ENCODE data around the gene ARHGAP32.
"Not testable (repeated sequence)": the region's sequence is repeated elsewhere in the genome, so short reads cannot be mapped to it uniquely, and the experiment has no call there.

ARHGAP32 gene

GRCh38 chr11:128920666-128921065 is 271.5 kb downstream of the ARHGAP32 start:
- Histone ChIP-seq H2AFZ (ENCODE audit: low read depth, low read length, severe bottlenecking) (no peak overlapping the region), H3K4me3 (ENCODE audit: insufficient read depth, low read length, poor library complexity, severe bottlenecking) (no peak overlapping the region), H3K4me2 (ENCODE audit: low read depth, low read length, poor library complexity, severe bottlenecking) (no peak overlapping the region), H3K27me3 (ENCODE audit: low read length) (no peaks in the 10 kb centered on the region), H3F3A (ENCODE audit: insufficient read depth) (no peaks in the 10 kb centered on the region), H3K27ac (ENCODE audit: low read depth, low read length) (no peak overlapping the region), H3K36me3 (ENCODE audit: low read length) (no peaks in the 10 kb centered on the region), H4K20me1 (ENCODE audit: low read depth, low read length) (no peaks in the 10 kb centered on the region), H3K9me2 (replicated peaks; ENCODE audit: insufficient read depth, low read length) (no peaks in the 10 kb centered on the region), H3K79me2 (ENCODE audit: insufficient read depth, low read length) (no peaks in the 10 kb centered on the region), H3K9me3 (ENCODE audit: insufficient read depth, low read length) (no peaks in the 10 kb centered on the region), H3K9ac (ENCODE audit: low read length) (no peak overlapping the region)
- TF ChIP-seq EZH2phosphoT487 (conservative IDR thresholded peaks at IDR 0.05; ENCODE audit: low read length): no peak
- TF ChIP-seq CTCF (IDR thresholded peaks at IDR 0.05; ENCODE audit: insufficient read depth, low read length, poor library complexity, severe bottlenecking): no peak

GRCh38 chr11:128919635-128920034 is 272.5 kb downstream of the ARHGAP32 start:
- H3K9ac ChIP-seq (ENCODE audit: low read length); H3K79me2 ChIP-seq (ENCODE audit: insufficient read depth, low read length); H3F3A ChIP-seq (ENCODE audit: insufficient read depth); H3K27ac ChIP-seq (ENCODE audit: low read depth, low read length); H3K36me3 ChIP-seq (ENCODE audit: low read length); H3K9me2 ChIP-seq (replicated peaks; ENCODE audit: insufficient read depth, low read length); H3K4me2 ChIP-seq (ENCODE audit: low read depth, low read length, poor library complexity, severe bottlenecking); H3K4me3 ChIP-seq (ENCODE audit: insufficient read depth, low read length, poor library complexity, severe bottlenecking); H3K9me3 ChIP-seq (ENCODE audit: insufficient read depth, low read length); H3K27me3 ChIP-seq (ENCODE audit: low read length); H4K20me1 ChIP-seq (ENCODE audit: low read depth, low read length); H2AFZ ChIP-seq (ENCODE audit: low read depth, low read length, severe bottlenecking): not testable (repeated sequence)

- H2AFZ ChIP-seq (ENCODE audit: low read depth, low read length, severe bottlenecking): no peak overlapping the region
- no peak overlapping the region for H3K4me2 ChIP-seq (ENCODE audit: low read depth, low read length, poor library complexity, severe bottlenecking)
These were observed 272.9 kb downstream of the ARHGAP32 start for GRCh38 chr11:128919216-128919615.

More at GRCh38 chr11:128919216-128919615, 272.9 kb downstream of the ARHGAP32 start:
- H3K27me3 ChIP-seq (ENCODE audit: low read length): no peaks in the 10 kb centered on the region
- no peaks in the 10 kb centered on the region for H3K36me3 ChIP-seq (ENCODE audit: low read length)
- TF ChIP-seq CTCF (IDR thresholded peaks at IDR 0.05; ENCODE audit: insufficient read depth, low read length, poor library complexity, severe bottlenecking) (no peak), EZH2phosphoT487 (conservative IDR thresholded peaks at IDR 0.05; ENCODE audit: low read length) (no peak)
- no peaks in the 10 kb centered on the region for H3F3A ChIP-seq (ENCODE audit: insufficient read depth)
- H4K20me1 ChIP-seq (ENCODE audit: low read depth, low read length): no peaks in the 10 kb centered on the region
- no peak overlapping the region for H3K4me3 ChIP-seq (ENCODE audit: insufficient read depth, low read length, poor library complexity, severe bottlenecking)
- H3K9ac ChIP-seq (ENCODE audit: low read length): no peak overlapping the region
- no peaks in the 10 kb centered on the region for H3K79me2 ChIP-seq (ENCODE audit: insufficient read depth, low read length)
- no peak overlapping the region for H3K27ac ChIP-seq (ENCODE audit: low read depth, low read length)
- no peaks in the 10 kb centered on the region for H3K9me3 ChIP-seq (ENCODE audit: insufficient read depth, low read length)
- no peaks in the 10 kb centered on the region for H3K9me2 ChIP-seq (replicated peaks; ENCODE audit: insufficient read depth, low read length)
